GM12891 (cell line): ENCODE results near the gene PTPN4.

ENCODE experiments used
- PAX5 ChIP-seq: IDR thresholded peaks from 2 replicates; pipeline ENCODE4 v1.6.1; 2011; ENCODE audit warnings: low read length, moderate library complexity, mild to moderate bottlenecking; ENCODE audit not compliant: insufficient read depth, severe bottlenecking
- POLR2A ChIP-seq: IDR thresholded peaks from 2 replicates; pipeline ENCODE4 v1.6.1; 2011; ENCODE audit warnings: low read depth, low read length, control low read depth
- POLR2AphosphoS5 ChIP-seq: IDR thresholded peaks from 2 replicates; pipeline ENCODE4 v1.6.1; 2011; ENCODE audit warnings: low read depth, low read length, control low read depth
- SPI1 ChIP-seq: IDR thresholded peaks from 2 replicates; pipeline ENCODE4 v1.6.1; 2011; ENCODE audit warnings: low read depth, low read length, control low read depth
- TAF1 ChIP-seq: IDR thresholded peaks from 2 replicates; pipeline ENCODE4 v1.6.1; 2011; ENCODE audit warnings: low read depth, low read length, control low read depth

DNA sequence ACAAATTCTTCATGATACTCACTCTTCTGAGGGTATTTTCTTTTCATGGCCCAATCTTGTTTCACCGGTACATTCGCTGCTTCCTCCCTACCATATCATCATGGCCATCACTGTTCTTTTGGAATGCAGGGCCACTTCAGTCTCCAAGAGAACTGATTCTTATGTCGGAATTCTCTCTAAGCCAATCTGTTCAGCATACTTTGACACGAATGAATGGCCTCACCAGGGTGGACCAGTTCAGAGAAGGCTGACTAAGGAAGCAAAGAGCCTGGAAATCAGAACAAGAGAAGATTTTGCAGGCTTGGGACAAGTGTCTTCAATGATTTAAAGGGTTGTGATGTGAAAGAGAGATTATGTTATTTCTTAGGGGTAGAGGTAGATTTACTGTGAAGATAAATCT is 248.1 kb downstream of the PTPN4 start:
- no peak for TF ChIP-seq POLR2A
- no peak for TF ChIP-seq PAX5
- no peak for TF ChIP-seq TAF1
- TF ChIP-seq POLR2AphosphoS5 = no peak
- TF ChIP-seq SPI1 = no peak
